ENCODE measurements around the gene PRDM7. TPM values are rescaled to one million over a fixed set of nuclear protein-coding genes. Genes with fewer than 3 reads are reported as not detected.
A peak's percentile ranks its signal among the peaks of the same experiment; 100 is the strongest.

Gene PRDM7
- total and polyA plus RNA-seq, 2 of the 8 experiments (the other 6 are each of a cell fraction or from before 2014, with no cell fraction given) = 0.02 TPM; not detected in 1

DNA sequence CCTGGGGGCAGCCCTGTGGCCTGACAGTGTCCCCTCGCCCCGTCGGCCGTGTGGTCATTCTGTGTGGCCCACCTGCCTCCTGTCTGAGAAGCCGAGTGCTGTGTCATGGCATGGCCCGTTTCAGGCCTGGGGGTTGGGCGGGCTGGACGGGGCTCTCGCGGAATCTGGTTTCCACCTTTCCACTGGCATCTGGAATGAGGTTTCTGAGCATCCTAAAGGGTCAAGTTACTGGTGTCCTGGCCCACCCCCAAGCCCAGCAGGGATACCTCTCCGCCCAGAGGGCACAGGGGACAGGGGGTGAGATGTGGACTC, 65.7 kb downstream of the PRDM7 start:
- Histone ChIP-seq H2AK5ac (ENCODE audit: low read depth, low read length) (no peak overlapping the region), H3K4me2 (ENCODE audit: insufficient read depth in 1 of 2, low read depth in 2 of 2, low read length in 2 of 2) (no peak overlapping the region), H3K27ac (ENCODE audit: low read depth, low read length) (no peak overlapping the region), H3K4ac (replicated peaks; ENCODE audit: insufficient read length, low read depth, low read length) (no peak overlapping the region), H4K20me1 (replicated peaks in 1 of 2; ENCODE audit: control insufficient read depth in 1 of 2, insufficient read depth in 2 of 2, low read length in 2 of 2) (peaks cover 5 to 24% of the 10 kb centered on the region in 2 experiments), H3K27me3 (replicated peaks in 1 of 4; ENCODE audit: control insufficient read depth in 3 of 4, extremely low read depth in 1 of 4, insufficient read depth in 3 of 4, low read length in 3 of 4) (no peaks in the 10 kb centered on the region), H2BK5ac (ENCODE audit: low read depth, low read length) (no peak overlapping the region), H3K79me2 (ENCODE audit: control insufficient read depth in 1 of 2, insufficient read depth in 2 of 2, low read length in 2 of 2) (peaks cover 0 to under 1% of the 10 kb centered on the region in 2 experiments; a peak in 1 of 4 replicates), H3K23me2 (ENCODE audit: low read depth, low read length) (no peaks in the 10 kb centered on the region), H4K91ac (replicated peaks; ENCODE audit: insufficient read length, low read length) (no peak overlapping the region), H3K56ac (replicated peaks; ENCODE audit: insufficient read length, low read depth, low read length) (no peak overlapping the region), H3K4me3 (ENCODE audit: extremely low read depth in 1 of 4, insufficient read depth in 2 of 4, low read depth in 3 of 4, low read length in 4 of 4) (no peak overlapping the region), H3K4me1 (replicated peaks in 1 of 4; ENCODE audit: control insufficient read depth in 3 of 4, insufficient read depth in 4 of 4, low read length in 3 of 4) (peaks cover 0 to 4% (median under 1%) of the 10 kb centered on the region in 4 experiments; a peak in 2 of 7 replicates), H2BK20ac (ENCODE audit: low read length) (no peak overlapping the region), H3K36me3 (ENCODE audit: control insufficient read depth in 2 of 4, insufficient read depth in 4 of 4, low read length in 3 of 4) (peaks cover 0 to 10% (median 4%) of the 10 kb centered on the region in 4 experiments; a peak in 4 of 8 replicates), H3K79me1 (ENCODE audit: low read depth, low read length) (peaks cover 2% of the 10 kb centered on the region; the same call in 1 of the 2 replicates), H3K9me3 (ENCODE audit: insufficient read depth in 2 of 2, low read depth in 1 of 2, low read length in 1 of 2) (no peaks in the 10 kb centered on the region), H2BK120ac (replicated peaks; ENCODE audit: low read depth, low read length) (no peak overlapping the region), H2BK12ac (ENCODE audit: low read depth, low read length) (no peak overlapping the region), H3K18ac (ENCODE audit: extremely low read depth, low read length) (no peak overlapping the region), H3K9ac (replicated peaks in 1 of 4; ENCODE audit: extremely low read depth in 1 of 4, low read depth in 3 of 4, low read length in 3 of 4) (no peak overlapping the region), H4K8ac (ENCODE audit: extremely low read depth, insufficient read depth, low read length) (no peak overlapping the region), H2AFZ (ENCODE audit: low read length) (no peak overlapping the region), H2BK15ac (ENCODE audit: low read length) (no peak overlapping the region), H3K23ac (ENCODE audit: insufficient read length) (no peak overlapping the region), H3K14ac (ENCODE audit: insufficient read length) (no peak overlapping the region), H4K5ac (ENCODE audit: insufficient read length, low read depth, low read length) (no peak overlapping the region)
- POLR2A ChIA-PET (ENCODE audit: partially characterized antibody) = interaction anchor here (1.7 to 2.6 kb wide), 2 partner anchors 9 to 39 kb away, joined by 6 to 8 read pairs; no protein-coding TSS in a partner anchor
- DNase-seq (ENCODE audit: low read depth in 1 of 2, low spot score in 2 of 2) (no peak), FAIRE-seq (no peak)
- CTCF ChIA-PET (ENCODE audit: partially characterized antibody) = interaction anchor here (1.5 kb wide), 1 partner anchor 12 kb away, joined by 3 read pairs; no protein-coding TSS in a partner anchor
- TF ChIP-seq GTF2F1 (IDR thresholded peaks at IDR 0.05; ENCODE audit: borderline replicate concordance, low read depth, low read length) = no peak
- TF ChIP-seq POLR2AphosphoS5 (IDR thresholded peaks at IDR 0.05; ENCODE audit: low read depth, low read length) = 0 out of 2 replicates have a peak, but pooled peaks have one; percentile 45
- no peak for TF ChIP-seq EP300 (IDR thresholded peaks at IDR 0.05; ENCODE audit: borderline replicate concordance in 1 of 2, low read depth in 2 of 2, low read length in 2 of 2)
- WGBS, 2 experiments (ENCODE audit: extremely low coverage in 1 of 2, insufficient coverage in 1 of 2, insufficient read length in 1 of 2, insufficient replicate concordance in 2 of 2, low coverage in 1 of 2, low lambda C conversion rate in 2 of 2, missing lambda C conversion rate in 1 of 2) = 89% methylated on average over 11 of the region's 11 CpGs; no CpG with 5 or more reads in 1 of the 2 experiments

Data from H1 (cell line).